Measurements from ENCODE around the gene RAMP3.

The RAMP3 gene

DNA sequence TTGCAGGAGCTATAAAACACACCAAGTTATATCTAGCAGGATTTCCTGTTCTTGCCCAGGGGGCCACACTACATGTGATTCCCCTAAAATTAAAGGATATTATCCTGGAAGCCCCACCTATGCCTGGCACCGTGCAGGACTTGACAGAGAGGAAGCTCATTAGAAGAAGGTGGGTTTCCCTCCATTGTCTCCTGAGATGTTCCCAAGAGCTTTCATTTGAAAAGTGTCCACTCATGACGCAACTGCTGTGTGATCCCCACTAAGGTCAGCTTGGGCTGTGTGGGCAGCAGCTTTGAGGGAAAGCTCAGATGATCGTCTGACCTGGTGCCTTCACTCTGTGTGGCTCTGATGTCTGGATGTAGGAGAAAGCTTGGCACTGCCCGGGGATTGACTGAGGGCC, 53.5 kb downstream of the RAMP3 start:
- H3K4me1 ChIP-seq (ENCODE audit: control insufficient read depth, insufficient read depth, low read length), result no peaks in the 10 kb centered on the region
- no peak overlapping the region for H3K4me3 ChIP-seq (ENCODE audit: low read depth, low read length)
- no peaks in the 10 kb centered on the region for H3K36me3 ChIP-seq (ENCODE audit: control insufficient read depth, insufficient read depth, low read length)
- H3K27me3 ChIP-seq (ENCODE audit: control insufficient read depth, insufficient read depth, low read length), result peaks cover 2% of the 10 kb centered on the region
- H3K9ac ChIP-seq (ENCODE audit: low read depth, low read length), result no peak overlapping the region
- H3K9me3 ChIP-seq (ENCODE audit: control insufficient read depth, insufficient read depth, low read length), result no peaks in the 10 kb centered on the region

DNA sequence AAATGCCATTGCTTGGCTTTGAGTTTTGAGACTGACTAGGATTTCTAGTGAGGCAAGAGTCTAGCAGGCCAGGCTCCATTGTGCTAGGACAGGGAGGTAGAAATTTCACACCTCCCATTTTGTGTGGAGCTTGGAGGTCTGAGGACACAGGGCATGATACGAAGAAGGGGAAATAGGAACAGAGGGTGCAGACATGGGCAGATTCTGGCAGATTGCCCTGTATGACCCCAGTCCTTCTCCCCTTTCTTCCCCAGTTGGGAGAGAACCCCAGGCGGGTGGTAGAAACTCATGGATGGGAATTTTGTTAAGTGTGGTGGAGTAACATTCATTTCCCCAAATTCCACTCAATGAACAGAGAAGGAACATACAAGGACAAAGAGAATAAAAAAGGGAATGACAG, 54.4 kb downstream of the RAMP3 start:
- Histone ChIP-seq H3K27me3 (ENCODE audit: control insufficient read depth, insufficient read depth, low read length) (peaks cover 2% of the 10 kb centered on the region), H3K4me3 (ENCODE audit: low read depth, low read length) (no peak overlapping the region)

GRCh38 chr7:45212606-45213005, 55.0 kb downstream of the RAMP3 start:
- H3K27me3 ChIP-seq (ENCODE audit: control insufficient read depth, insufficient read depth, low read length), result peaks cover 2% of the 10 kb centered on the region
- no peak overlapping the region for H3K9ac ChIP-seq (ENCODE audit: low read depth, low read length)
- H3K4me1 ChIP-seq (ENCODE audit: control insufficient read depth, insufficient read depth, low read length), result no peaks in the 10 kb centered on the region
- H3K36me3 ChIP-seq (ENCODE audit: control insufficient read depth, insufficient read depth, low read length), result no peaks in the 10 kb centered on the region
- no peaks in the 10 kb centered on the region for H3K9me3 ChIP-seq (ENCODE audit: control insufficient read depth, insufficient read depth, low read length)
- H3K4me3 ChIP-seq (ENCODE audit: low read depth, low read length), result no peak overlapping the region

More for the DNA sequence above, 54.4 kb downstream of the RAMP3 start:
- Histone ChIP-seq H3K36me3 (ENCODE audit: control insufficient read depth, insufficient read depth, low read length) (no peaks in the 10 kb centered on the region), H3K9me3 (ENCODE audit: control insufficient read depth, insufficient read depth, low read length) (no peaks in the 10 kb centered on the region), H3K9ac (ENCODE audit: low read depth, low read length) (no peak overlapping the region), H3K4me1 (ENCODE audit: control insufficient read depth, insufficient read depth, low read length) (no peaks in the 10 kb centered on the region)

DNA sequence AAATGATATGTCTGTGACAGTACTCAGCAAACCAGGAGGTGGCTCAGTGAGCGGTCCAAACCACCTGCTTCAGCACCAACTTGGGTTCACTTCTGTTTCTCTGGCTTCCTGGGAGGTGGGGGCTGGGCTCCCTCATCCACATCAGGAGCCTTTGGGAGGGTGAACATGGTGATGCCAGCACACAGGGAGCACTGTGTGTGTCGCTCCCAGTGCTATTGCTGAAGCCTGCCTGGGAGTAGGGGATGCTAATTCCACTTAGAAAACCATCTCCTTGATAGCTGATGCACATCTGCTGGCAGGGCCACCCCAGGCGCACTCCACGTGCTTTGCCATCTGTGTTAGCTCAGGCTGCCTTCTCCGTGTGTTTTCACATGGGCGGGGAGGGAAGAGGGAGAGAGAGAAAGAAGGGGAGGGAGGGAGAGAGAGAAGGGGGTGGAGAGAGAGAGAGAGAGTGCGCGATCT, 58.0 kb downstream of the RAMP3 start:
- H3K4me3 ChIP-seq (ENCODE audit: low read depth, low read length), result no peak overlapping the region
- H3K9ac ChIP-seq (ENCODE audit: low read depth, low read length), result no peak overlapping the region
- no peaks in the 10 kb centered on the region for H3K4me1 ChIP-seq (ENCODE audit: control insufficient read depth, insufficient read depth, low read length)
- no peaks in the 10 kb centered on the region for H3K36me3 ChIP-seq (ENCODE audit: control insufficient read depth, insufficient read depth, low read length)
- peaks cover 2% of the 10 kb centered on the region for H3K27me3 ChIP-seq (ENCODE audit: control insufficient read depth, insufficient read depth, low read length)
- H3K9me3 ChIP-seq (ENCODE audit: control insufficient read depth, insufficient read depth, low read length), result no peaks in the 10 kb centered on the region

GRCh38 chr7:45216181-45216580, 58.6 kb downstream of the RAMP3 start:
- Histone ChIP-seq H3K4me1 (ENCODE audit: control insufficient read depth, insufficient read depth, low read length) (no peaks in the 10 kb centered on the region), H3K36me3 (ENCODE audit: control insufficient read depth, insufficient read depth, low read length) (no peaks in the 10 kb centered on the region), H3K27me3 (ENCODE audit: control insufficient read depth, insufficient read depth, low read length) (peaks cover 2% of the 10 kb centered on the region), H3K4me3 (ENCODE audit: low read depth, low read length) (no peak overlapping the region), H3K9me3 (ENCODE audit: control insufficient read depth, insufficient read depth, low read length) (no peaks in the 10 kb centered on the region), H3K9ac (ENCODE audit: low read depth, low read length) (no peak overlapping the region)

DNA sequence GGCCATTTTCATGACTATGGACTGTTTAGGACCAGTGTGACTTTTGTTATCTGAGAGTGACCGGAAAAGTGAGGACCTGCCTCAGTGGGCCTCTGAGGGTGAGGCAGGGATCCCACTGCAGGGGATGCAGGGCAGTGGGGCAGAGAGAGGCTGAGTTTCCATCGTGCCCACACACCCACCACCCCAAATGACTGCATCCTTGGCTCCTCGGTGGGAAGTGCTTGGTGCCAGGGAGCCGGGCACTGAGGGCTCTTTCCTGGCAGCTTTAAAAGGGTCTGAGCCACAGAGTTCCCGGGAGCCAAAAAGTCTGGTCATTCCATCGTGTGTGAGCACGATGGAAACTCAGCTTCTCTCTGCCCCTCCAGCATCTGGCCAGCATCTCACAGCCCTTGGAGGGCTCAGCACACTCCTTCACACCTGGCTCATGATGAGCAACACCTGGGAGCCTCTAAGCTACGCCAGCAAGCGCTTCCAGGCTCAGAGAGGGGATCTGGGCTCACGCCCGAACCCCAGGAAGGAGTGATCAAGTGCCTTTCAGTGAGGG, 59.1 kb downstream of the RAMP3 start:
- Histone ChIP-seq H3K9me3 (ENCODE audit: control insufficient read depth, insufficient read depth, low read length) (no peaks in the 10 kb centered on the region), H3K27me3 (ENCODE audit: control insufficient read depth, insufficient read depth, low read length) (peaks cover 2% of the 10 kb centered on the region), H3K36me3 (ENCODE audit: control insufficient read depth, insufficient read depth, low read length) (no peaks in the 10 kb centered on the region), H3K4me1 (ENCODE audit: control insufficient read depth, insufficient read depth, low read length) (no peaks in the 10 kb centered on the region), H3K9ac (ENCODE audit: low read depth, low read length) (no peak overlapping the region), H3K4me3 (ENCODE audit: low read depth, low read length) (no peak overlapping the region)

DNA sequence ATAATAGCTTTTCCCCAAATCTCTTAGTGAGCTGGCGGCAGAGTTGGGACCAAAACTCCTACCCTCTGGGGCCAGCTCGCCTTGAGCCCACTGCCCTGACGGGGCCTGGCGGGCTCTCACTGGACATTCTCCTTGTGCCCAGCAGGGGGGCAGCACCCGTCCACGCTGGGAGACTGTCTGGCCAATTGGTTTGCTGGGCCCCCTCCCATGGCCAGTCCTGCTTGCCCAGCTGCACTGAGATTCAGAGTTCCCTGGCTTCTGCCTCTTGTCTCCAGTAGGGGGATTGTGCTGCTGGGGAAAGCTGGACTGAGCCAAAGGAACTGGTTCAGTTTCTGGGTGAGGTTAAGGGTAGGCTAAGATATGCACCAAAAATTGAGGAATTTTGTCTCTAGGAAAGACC, 59.8 kb downstream of the RAMP3 start:
- Histone ChIP-seq H3K27me3 (ENCODE audit: control insufficient read depth, insufficient read depth, low read length) (peaks cover 2% of the 10 kb centered on the region), H3K9ac (ENCODE audit: low read depth, low read length) (no peak overlapping the region), H3K4me3 (ENCODE audit: low read depth, low read length) (no peak overlapping the region), H3K36me3 (ENCODE audit: control insufficient read depth, insufficient read depth, low read length) (no peaks in the 10 kb centered on the region), H3K4me1 (ENCODE audit: control insufficient read depth, insufficient read depth, low read length) (no peaks in the 10 kb centered on the region), H3K9me3 (ENCODE audit: control insufficient read depth, insufficient read depth, low read length) (no peaks in the 10 kb centered on the region)

- no peaks in the 10 kb centered on the region for H3K9me3 ChIP-seq (ENCODE audit: control insufficient read depth, insufficient read depth, low read length)
- H3K36me3 ChIP-seq (ENCODE audit: control insufficient read depth, insufficient read depth, low read length), result no peaks in the 10 kb centered on the region
- H3K4me3 ChIP-seq (ENCODE audit: low read depth, low read length), result no peak overlapping the region
- no peaks in the 10 kb centered on the region for H3K4me1 ChIP-seq (ENCODE audit: control insufficient read depth, insufficient read depth, low read length)
- H3K9ac ChIP-seq (ENCODE audit: low read depth, low read length), result no peak overlapping the region
- H3K27me3 ChIP-seq (ENCODE audit: control insufficient read depth, insufficient read depth, low read length), result peaks cover 2% of the 10 kb centered on the region
These were observed 61.5 kb downstream of the RAMP3 start for GRCh38 chr7:45219130-45219529.

- H3K4me3 ChIP-seq (ENCODE audit: low read depth, low read length), result no peak overlapping the region
- H3K27me3 ChIP-seq (ENCODE audit: control insufficient read depth, insufficient read depth, low read length), result peaks cover 2% of the 10 kb centered on the region
- no peaks in the 10 kb centered on the region for H3K36me3 ChIP-seq (ENCODE audit: control insufficient read depth, insufficient read depth, low read length)
- no peaks in the 10 kb centered on the region for H3K4me1 ChIP-seq (ENCODE audit: control insufficient read depth, insufficient read depth, low read length)
- H3K9me3 ChIP-seq (ENCODE audit: control insufficient read depth, insufficient read depth, low read length), result no peaks in the 10 kb centered on the region
- H3K9ac ChIP-seq (ENCODE audit: low read depth, low read length), result no peak overlapping the region
These were observed 62.3 kb downstream of the RAMP3 start for GRCh38 chr7:45219801-45220435.

DNA sequence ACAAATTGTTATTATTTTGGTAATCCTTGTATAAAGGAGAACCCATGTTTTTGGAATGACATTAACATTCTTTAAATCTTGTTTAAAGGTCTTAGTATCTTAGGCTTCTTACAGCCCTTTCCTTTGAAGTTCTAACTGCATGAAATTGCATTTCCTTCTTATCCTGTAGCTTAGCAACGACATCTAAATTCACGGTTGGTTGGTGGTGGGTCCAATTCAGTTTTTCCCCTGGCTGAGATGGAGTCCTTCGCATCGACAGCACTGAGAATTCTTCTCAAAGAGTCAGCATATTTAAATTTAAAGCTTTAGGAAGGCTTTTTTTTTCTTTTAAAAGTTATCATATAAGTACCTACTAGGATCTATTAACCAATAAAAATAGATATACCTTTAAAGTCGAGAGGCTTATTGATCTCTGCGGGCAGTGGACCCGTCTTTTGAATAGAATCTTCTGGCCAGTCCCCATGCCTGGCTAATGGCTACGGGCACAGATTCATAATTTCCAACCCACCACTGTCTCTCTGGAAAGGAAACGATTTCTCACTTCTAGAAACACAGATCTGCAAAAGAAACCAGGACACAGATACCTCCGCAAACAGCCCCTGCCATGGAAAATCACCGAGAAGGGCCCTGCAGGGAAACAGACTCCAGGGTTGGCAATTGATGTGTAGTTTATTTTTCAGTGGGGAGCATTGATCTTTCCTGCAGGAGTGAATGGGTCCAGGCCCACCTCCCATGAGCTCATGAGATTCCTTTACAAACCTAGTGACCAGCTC, 63.4 kb downstream of the RAMP3 start:
- no peaks in the 10 kb centered on the region for H3K4me1 ChIP-seq (ENCODE audit: control insufficient read depth, insufficient read depth, low read length)
- H3K4me3 ChIP-seq (ENCODE audit: low read depth, low read length), result no peak overlapping the region

GRCh38 chr7:45221896-45222604, 64.5 kb downstream of the RAMP3 start:
- Histone ChIP-seq H3K9ac (ENCODE audit: low read depth, low read length) (no peak overlapping the region), H3K4me1 (ENCODE audit: control insufficient read depth, insufficient read depth, low read length) (no peaks in the 10 kb centered on the region), H3K9me3 (ENCODE audit: control insufficient read depth, insufficient read depth, low read length) (no peaks in the 10 kb centered on the region), H3K36me3 (ENCODE audit: control insufficient read depth, insufficient read depth, low read length) (no peaks in the 10 kb centered on the region), H3K27me3 (ENCODE audit: control insufficient read depth, insufficient read depth, low read length) (no peaks in the 10 kb centered on the region), H3K4me3 (ENCODE audit: low read depth, low read length) (no peak overlapping the region)

More for the DNA sequence above, 63.4 kb downstream of the RAMP3 start:
- no peaks in the 10 kb centered on the region for H3K36me3 ChIP-seq (ENCODE audit: control insufficient read depth, insufficient read depth, low read length)
- H3K9ac ChIP-seq (ENCODE audit: low read depth, low read length), result no peak overlapping the region
- H3K27me3 ChIP-seq (ENCODE audit: control insufficient read depth, insufficient read depth, low read length), result no peaks in the 10 kb centered on the region
- no peaks in the 10 kb centered on the region for H3K9me3 ChIP-seq (ENCODE audit: control insufficient read depth, insufficient read depth, low read length)

Data from iPS-15b (cell line).